HEK293 (cell line): ENCODE measurements around the gene SMIM41.

Experiments
- FEZF1 ChIP-seq: fragments of 450-650 bp; formaldehyde crosslinking; IDR thresholded peaks from 2 replicates; pipeline ENCODE4 v1.5.1; 2016; ENCODE audit warnings: missing biosample characterization, missing genetic modification characterization
- HOXA7 ChIP-seq: sonication (generic); formaldehyde crosslinking; IDR thresholded peaks from 2 replicates; pipeline ENCODE4 v1.8.1; 2022; ENCODE audit warnings: missing genetic modification reagents, borderline replicate concordance
- IKZF3 ChIP-seq: fragments of 450-650 bp; IDR thresholded peaks from 2 replicates; pipeline ENCODE4 v1.5.0; 2018; ENCODE audit warnings: missing biosample characterization, mild to moderate bottlenecking, missing genetic modification characterization, moderate library complexity
- KLF7 ChIP-seq: fragments of 450-650 bp; formaldehyde crosslinking; IDR thresholded peaks from 2 replicates; pipeline ENCODE4 v1.5.1; 2016; ENCODE audit warnings: missing biosample characterization, missing genetic modification characterization, borderline replicate concordance
- KLF8 ChIP-seq: fragments of 450-650 bp; formaldehyde crosslinking; IDR thresholded peaks from 2 replicates; pipeline ENCODE4 v1.5.1; 2016; ENCODE audit warnings: missing biosample characterization, missing genetic modification characterization
- MYNN ChIP-seq: fragments of 450-650 bp; formaldehyde crosslinking; IDR thresholded peaks from 2 replicates; pipeline ENCODE4 v1.5.1; 2016; ENCODE audit warnings: missing biosample characterization, missing genetic modification characterization, borderline replicate concordance
- OSR2 ChIP-seq: fragments of 450-650 bp; formaldehyde crosslinking; IDR thresholded peaks from 2 replicates; pipeline ENCODE4 v1.5.1; 2016; ENCODE audit warnings: missing biosample characterization, missing genetic modification characterization
- PBX3 ChIP-seq: sonication (generic); formaldehyde crosslinking; IDR thresholded peaks from 2 replicates; pipeline ENCODE4 v1.8.1; 2022; ENCODE audit warnings: mild to moderate bottlenecking, moderate library complexity, missing genetic modification reagents
- PRDM4 ChIP-seq: fragments of 450-650 bp; formaldehyde crosslinking; IDR thresholded peaks from 2 replicates; pipeline ENCODE4 v1.5.1; 2017; ENCODE audit warnings: missing biosample characterization, missing genetic modification characterization
- SP2 ChIP-seq: fragments of 450-650 bp; formaldehyde crosslinking; IDR thresholded peaks from 2 replicates; pipeline ENCODE4 v1.5.1; 2016; ENCODE audit warnings: missing biosample characterization, missing genetic modification characterization
- SP3 ChIP-seq: fragments of 450-650 bp; formaldehyde crosslinking; IDR thresholded peaks from 2 replicates; pipeline ENCODE4 v1.5.1; 2016; ENCODE audit warnings: missing biosample characterization, missing genetic modification characterization
- SP7 ChIP-seq: fragments of 450-650 bp; formaldehyde crosslinking; IDR thresholded peaks from 2 replicates; pipeline ENCODE4 v1.5.1; 2016; ENCODE audit warnings: missing biosample characterization, missing genetic modification characterization
- TCF7L2 ChIP-seq: IDR thresholded peaks from 2 replicates; pipeline ENCODE4 v1.6.1; 2011; ENCODE audit warnings: low read depth, mild to moderate bottlenecking, inconsistent platforms, low read length, moderate library complexity, borderline replicate concordance
- ZFP37 ChIP-seq: fragments of 450-650 bp; formaldehyde crosslinking; IDR thresholded peaks from 2 replicates; pipeline ENCODE4 v1.5.1; 2016; ENCODE audit warnings: missing biosample characterization, missing genetic modification characterization
- ZFP69B ChIP-seq: fragments of 450-650 bp; formaldehyde crosslinking; IDR thresholded peaks from 2 replicates; pipeline ENCODE4 v1.5.1; 2016; ENCODE audit warnings: missing biosample characterization, missing genetic modification characterization
- ZNF112 ChIP-seq: fragments of 450-650 bp; formaldehyde crosslinking; IDR thresholded peaks from 2 replicates; pipeline ENCODE4 v1.5.0; 2017; ENCODE audit warnings: missing biosample characterization, missing genetic modification characterization
- ZNF114 ChIP-seq: fragments of 450-650 bp; formaldehyde crosslinking; IDR thresholded peaks from 2 replicates; pipeline ENCODE4 v1.5.0; 2017; ENCODE audit warnings: missing biosample characterization, missing genetic modification characterization
- ZNF133 ChIP-seq: fragments of 450-650 bp; formaldehyde crosslinking; IDR thresholded peaks from 2 replicates; pipeline ENCODE4 v1.5.1; 2016; ENCODE audit warnings: missing biosample characterization, missing genetic modification characterization
- ZNF140 ChIP-seq: fragments of 450-650 bp; formaldehyde crosslinking; IDR thresholded peaks from 2 replicates; pipeline ENCODE4 v1.5.1; 2016; ENCODE audit warnings: missing biosample characterization, missing genetic modification characterization
- ZNF280D ChIP-seq: fragments of 450-650 bp; formaldehyde crosslinking; IDR thresholded peaks from 2 replicates; pipeline ENCODE4 v1.5.1; 2016; ENCODE audit warnings: missing biosample characterization, missing genetic modification characterization
- ZNF324 ChIP-seq: fragments of 450-650 bp; formaldehyde crosslinking; IDR thresholded peaks from 2 replicates; pipeline ENCODE4 v1.5.1; 2016; ENCODE audit warnings: missing biosample characterization, missing genetic modification characterization
- ZNF350 ChIP-seq: fragments of 450-650 bp; formaldehyde crosslinking; IDR thresholded peaks from 2 replicates; pipeline ENCODE4 v1.5.0; 2017; ENCODE audit warnings: missing biosample characterization, mild to moderate bottlenecking, missing genetic modification characterization
- ZNF37A ChIP-seq: fragments of 450-650 bp; IDR thresholded peaks from 2 replicates; pipeline ENCODE4 v1.5.1; 2018; ENCODE audit warnings: missing biosample characterization, missing genetic modification characterization
- ZNF391 ChIP-seq: fragments of 450-650 bp; formaldehyde crosslinking; IDR thresholded peaks from 2 replicates; pipeline ENCODE4 v1.5.1; 2016; ENCODE audit warnings: low read depth, missing biosample characterization, missing genetic modification characterization, borderline replicate concordance
- ZNF449 ChIP-seq: fragments of 450-650 bp; formaldehyde crosslinking; IDR thresholded peaks from 2 replicates; pipeline ENCODE4 v1.5.1; 2017; ENCODE audit warnings: missing biosample characterization, mild to moderate bottlenecking, missing genetic modification characterization, moderate library complexity
- ZNF501 ChIP-seq: fragments of 450-650 bp; formaldehyde crosslinking; IDR thresholded peaks from 2 replicates; pipeline ENCODE4 v1.5.1; 2016; ENCODE audit warnings: missing biosample characterization, missing genetic modification characterization
- ZNF549 ChIP-seq: fragments of 450-650 bp; IDR thresholded peaks from 2 replicates; pipeline ENCODE4 v1.5.1; 2018; ENCODE audit warnings: missing biosample characterization, missing genetic modification characterization, mild to moderate bottlenecking, inconsistent platforms, moderate library complexity
- ZNF561 ChIP-seq: fragments of 450-650 bp; IDR thresholded peaks from 2 replicates; pipeline ENCODE4 v1.5.1; 2018; ENCODE audit warnings: missing biosample characterization, missing genetic modification characterization, borderline replicate concordance
- ZNF664 ChIP-seq: fragments of 450-650 bp; formaldehyde crosslinking; IDR thresholded peaks from 2 replicates; pipeline ENCODE4 v1.5.1; 2016; ENCODE audit warnings: missing biosample characterization, missing genetic modification characterization
- ZNF785 ChIP-seq: fragments of 450-650 bp; formaldehyde crosslinking; IDR thresholded peaks from 2 replicates; pipeline ENCODE4 v1.5.1; 2016; ENCODE audit warnings: missing biosample characterization, missing genetic modification characterization
- ZNF792 ChIP-seq: fragments of 450-650 bp; formaldehyde crosslinking; IDR thresholded peaks from 2 replicates; pipeline ENCODE4 v1.5.1; 2016; ENCODE audit warnings: missing biosample characterization, missing genetic modification characterization
- ZSCAN5A ChIP-seq: fragments of 450-650 bp; formaldehyde crosslinking; IDR thresholded peaks from 2 replicates; pipeline ENCODE4 v1.5.1; 2016; ENCODE audit warnings: missing biosample characterization, missing genetic modification characterization

The SMIM41 gene

GRCh38 chr12:52050758-52051541 lies 28.6 kb upstream of the SMIM41 start, which contains the start of gene NR4A1 (continued):
- TF ChIP-seq ZNF280D (tag by site-specific recombination) (no peak), ZNF792 (no peak), ZNF549 (no peak), ZNF785 (no peak), ZNF114 (tag by site-specific recombination) (no peak), KLF7 (peak; percentile 62; the same call in 1 of the 2 replicates), KLF8 (tag by site-specific recombination) (peak; percentile 54), SP3 (tag by site-specific recombination) (peak; percentile 70), FEZF1 (tag by site-specific recombination) (no peak), ZNF391 (tag by site-specific recombination) (no peak), OSR2 (tag by site-specific recombination) (peak; percentile 77), ZNF324 (peak; percentile 76; the same call in 1 of the 2 replicates), PRDM4 (tag by site-specific recombination) (no peak), HOXA7 (CRISPR knock-in tag) (no peak), SP7 (tag by site-specific recombination) (peak; percentile 81), ZNF664 (no peak), ZNF561 (tag by site-specific recombination) (peak; percentile 74; the same call in 1 of the 2 replicates), ZNF501 (tag by site-specific recombination) (peak; percentile 69; the same call in 1 of the 2 replicates), ZFP69B (tag by site-specific recombination) (peak; percentile 30; the same call in 1 of the 2 replicates), ZNF350 (tag by site-specific recombination) (no peak), ZNF112 (tag by site-specific recombination) (no peak), PBX3 (CRISPR knock-in tag) (no peak), ZNF449 (tag by site-specific recombination) (no peak), ZNF37A (tag by site-specific recombination) (no peak), ZSCAN5A (tag by site-specific recombination) (no peak), MYNN (tag by site-specific recombination) (no peak), TCF7L2 (peak; percentile 88), ZNF133 (tag by site-specific recombination) (no peak), ZFP37 (tag by site-specific recombination) (no peak), ZNF140 (tag by site-specific recombination) (no peak), IKZF3 (tag by site-specific recombination) (peak; percentile 78), SP2 (tag by site-specific recombination) (peak; percentile 73)
